Measurements from ENCODE around the gene ACAD9.
"Not testable (repeated sequence)": the region's sequence is repeated elsewhere in the genome, so short reads cannot be mapped to it uniquely, and the experiment has no call there.

The ACAD9 gene

GRCh38 chr3:128895843-128896697 lies 16.6 kb downstream of the ACAD9 start:
- DNase-seq (ENCODE audit: low spot score): no peak

GRCh38 chr3:128902426-128902825 lies 23.0 kb downstream of the ACAD9 start:
- no peak for DNase-seq (ENCODE audit: low spot score)

GRCh38 chr3:128903501-128903900 lies 24.1 kb downstream of the ACAD9 start:
- DNase-seq (ENCODE audit: low spot score): no peak

- no peak for DNase-seq (ENCODE audit: low spot score)
These were observed 26.8 kb downstream of the ACAD9 start for GRCh38 chr3:128906031-128906803.

- DNase-seq (ENCODE audit: low spot score): no peak
These were observed 27.5 kb downstream of the ACAD9 start for GRCh38 chr3:128906804-128907525.

- DNase-seq (ENCODE audit: low spot score): no peak
These were observed 28.5 kb downstream of the ACAD9 start for GRCh38 chr3:128907706-128908445.

GRCh38 chr3:128908951-128909350 lies 29.5 kb downstream of the ACAD9 start:
- no peak for DNase-seq (ENCODE audit: low spot score)

- no peak for DNase-seq (ENCODE audit: low spot score)
These were observed 30.6 kb downstream of the ACAD9 start for GRCh38 chr3:128910006-128910405.

GRCh38 chr3:128911911-128912310 lies 32.5 kb downstream of the ACAD9 start:
- DNase-seq (ENCODE audit: low spot score): no peak

GRCh38 chr3:128914966-128915645 lies 35.7 kb downstream of the ACAD9 start:
- DNase-seq (ENCODE audit: low spot score): no peak

GRCh38 chr3:128917291-128917690 lies 37.9 kb downstream of the ACAD9 start:
- DNase-seq (ENCODE audit: low spot score): no peak

GRCh38 chr3:128919988-128920387 lies 40.6 kb downstream of the ACAD9 start:
- no peak for DNase-seq (ENCODE audit: low spot score)

- no peak for DNase-seq (ENCODE audit: low spot score)
These were observed 43.5 kb downstream of the ACAD9 start for GRCh38 chr3:128922804-128923459.

GRCh38 chr3:128923576-128923975 lies 44.2 kb downstream of the ACAD9 start:
- DNase-seq (ENCODE audit: low spot score): no peak

GRCh38 chr3:128923986-128924385 lies 44.6 kb downstream of the ACAD9 start:
- not testable (repeated sequence) for DNase-seq (ENCODE audit: low spot score)

GRCh38 chr3:128929364-128929763 lies 49.9 kb downstream of the ACAD9 start:
- DNase-seq (ENCODE audit: low spot score): no peak

GRCh38 chr3:128931046-128931445 lies 51.6 kb downstream of the ACAD9 start:
- no peak for DNase-seq (ENCODE audit: low spot score)

- DNase-seq (ENCODE audit: low spot score): no peak
These were observed 53.2 kb downstream of the ACAD9 start for GRCh38 chr3:128932516-128933212.

- no peak for DNase-seq (ENCODE audit: low spot score)
These were observed 53.9 kb downstream of the ACAD9 start for GRCh38 chr3:128933213-128933921.

GRCh38 chr3:128933922-128934253 lies 54.5 kb downstream of the ACAD9 start:
- no peak for DNase-seq (ENCODE audit: low spot score)

Data from iPS-NIHi11 (cell line).